H1 (cell line): Measurements from ENCODE around the gene TRAP1. TPM values are rescaled to one million over a fixed set of nuclear protein-coding genes. Genes with fewer than 3 reads are reported as not detected.

Experiments
- CTCF ChIA-PET: fragments of 300-600 bp; sonication (Branson Sonifier 250); formaldehyde crosslinking; loops from one replicate; lab custom pipeline; 2021; ENCODE audit not compliant: partially characterized antibody; lab: Charles Lee
- POLR2A ChIA-PET: fragments of 300-600 bp; sonication (Branson Sonifier 250); formaldehyde crosslinking; loops from one replicate; lab custom pipeline; 2021; ENCODE audit warnings: inconsistent platforms; ENCODE audit not compliant: partially characterized antibody; lab: Charles Lee
- DNase-seq, 2 experiments: peaks; one replicate each; pipeline versions ENCODE4 v3.0.0 to v3.0.0-alpha.2; 2010 to 2022; ENCODE audit warnings: low spot score in 2 of 2, low read depth in 1 of 2, mixed read lengths in 1 of 2
- FAIRE-seq: peaks from 2 replicates; lab custom pipeline; 2011; peaks lifted over from hg19 to GRCh38; lab: Jason Lieb, UNC
- H2AFZ ChIP-seq: 2 replicates; pipeline ENCODE4 v1.8.1; 2012; ENCODE audit warnings: low read length, inconsistent platforms
- H2AK5ac ChIP-seq: 2 replicates; pipeline ENCODE4 v1.6.1; 2013; ENCODE audit warnings: low read depth, low read length
- H2BK120ac ChIP-seq: replicated peaks from 2 replicates; pipeline ENCODE3; 2013; ENCODE audit warnings: low read depth, low read length, inconsistent platforms
- H2BK12ac ChIP-seq: 2 replicates; pipeline ENCODE4 v1.6.1; 2013; ENCODE audit warnings: low read depth, low read length
- H2BK15ac ChIP-seq: 2 replicates; pipeline ENCODE4 v1.6.1; 2013; ENCODE audit warnings: low read length
- H2BK20ac ChIP-seq: 2 replicates; pipeline ENCODE4 v1.6.1; 2013; ENCODE audit warnings: low read length
- H2BK5ac ChIP-seq: 2 replicates; pipeline ENCODE4 v1.6.1; 2013; ENCODE audit warnings: low read depth, low read length
- H3K14ac ChIP-seq: 2 replicates; pipeline ENCODE4 v1.6.1; 2013; ENCODE audit warnings: inconsistent platforms; ENCODE audit not compliant: insufficient read length
- H3K18ac ChIP-seq: 2 replicates; pipeline ENCODE4 v1.6.1; 2013; ENCODE audit warnings: low read length; ENCODE audit errors: extremely low read depth
- H3K23ac ChIP-seq: 2 replicates; pipeline ENCODE4 v1.6.1; 2013; ENCODE audit warnings: inconsistent platforms; ENCODE audit not compliant: insufficient read length
- H3K23me2 ChIP-seq: 2 replicates; pipeline ENCODE4 v1.6.1; 2013; ENCODE audit warnings: low read depth, low read length
- H3K27ac ChIP-seq: 2 replicates; pipeline ENCODE4 v1.6.1; 2011; ENCODE audit warnings: low read depth, low read length, inconsistent platforms
- H3K27me3 ChIP-seq, 4 experiments: replicated peaks in 1 of 4; 1 replicate in 1 of 4; 2 replicates in 3 of 4; pipeline versions ENCODE4 v1.6.1 to v1.8.1; 2011 to 2013; ENCODE audit warnings: low read length in 3 of 4, mild to moderate bottlenecking in 3 of 4, inconsistent platforms in 2 of 4, mixed read lengths in 2 of 4, moderate library complexity in 1 of 4; ENCODE audit not compliant: control insufficient read depth in 3 of 4, insufficient read depth in 3 of 4; ENCODE audit errors: extremely low read depth in 1 of 4
- H3K36me3 ChIP-seq, 4 experiments: 2 replicates each; pipeline versions ENCODE4 v1.6.1 to v1.8.1; 2011 to 2013; ENCODE audit warnings: mild to moderate bottlenecking in 4 of 4, low read length in 3 of 4, moderate library complexity in 2 of 4, control low read depth in 1 of 4, inconsistent platforms in 1 of 4; ENCODE audit not compliant: insufficient read depth in 4 of 4, control insufficient read depth in 2 of 4
- H3K4ac ChIP-seq: replicated peaks from 2 replicates; pipeline ENCODE3; 2013; ENCODE audit warnings: low read length, low read depth, mixed read lengths, inconsistent platforms; ENCODE audit not compliant: insufficient read length
- H3K4me1 ChIP-seq, 4 experiments: replicated peaks in 1 of 4; 1 replicate in 1 of 4; 2 replicates in 3 of 4; pipeline versions ENCODE4 v1.6.1 to v1.8.1; 2011 to 2013; ENCODE audit warnings: low read length in 3 of 4, inconsistent platforms in 2 of 4, mixed read lengths in 1 of 4; ENCODE audit not compliant: insufficient read depth in 4 of 4, control insufficient read depth in 3 of 4
- H3K4me2 ChIP-seq, 2 experiments: 2 replicates each; pipeline versions ENCODE4 v1.6.1 to v1.8.1; 2011 to 2013; ENCODE audit warnings: low read depth in 2 of 2, low read length in 2 of 2, control low read depth in 1 of 2, inconsistent platforms in 1 of 2, mild to moderate bottlenecking in 1 of 2; ENCODE audit not compliant: insufficient read depth in 1 of 2
- H3K4me3 ChIP-seq, 4 experiments: fragments of 200-600, 300-600 bp in 1 of 4; sonication (generic), shearing (Covaris generic), sonication (Bioruptor Twin) in 1 of 4; 2 replicates each; pipeline versions ENCODE4 v1.5.1 to v1.8.1; 2011 to 2016; ENCODE audit warnings: low read length in 4 of 4, low read depth in 3 of 4, control low read depth in 2 of 4, inconsistent platforms in 2 of 4, mild to moderate bottlenecking in 2 of 4, mixed read lengths in 1 of 4, moderate library complexity in 1 of 4; ENCODE audit not compliant: insufficient read depth in 2 of 4; ENCODE audit errors: extremely low read depth in 1 of 4
- H3K56ac ChIP-seq: replicated peaks from 2 replicates; pipeline ENCODE3; 2013; ENCODE audit warnings: low read depth, mild to moderate bottlenecking, mixed read lengths, low read length, inconsistent platforms; ENCODE audit not compliant: insufficient read length
- H3K79me1 ChIP-seq: 2 replicates; pipeline ENCODE4 v1.6.1; 2013; ENCODE audit warnings: low read depth, low read length, control low read depth
- H3K79me2 ChIP-seq, 2 experiments: 2 replicates each; pipeline versions ENCODE4 v1.6.1 to v1.8.1; 2012 to 2013; ENCODE audit warnings: low read length in 2 of 2, mild to moderate bottlenecking in 2 of 2, inconsistent platforms in 1 of 2; ENCODE audit not compliant: insufficient read depth in 2 of 2, control insufficient read depth in 1 of 2
- H3K9ac ChIP-seq, 4 experiments: replicated peaks in 1 of 4; 1 replicate in 1 of 4; 2 replicates in 3 of 4; pipeline versions ENCODE4 v1.6.1 to v1.8.1; 2011 to 2013; ENCODE audit warnings: low read depth in 3 of 4, low read length in 3 of 4, control low read depth in 2 of 4, mild to moderate bottlenecking in 2 of 4, moderate library complexity in 2 of 4, inconsistent platforms in 1 of 4; ENCODE audit errors: extremely low read depth in 1 of 4
- H3K9me3 ChIP-seq, 2 experiments: 2 replicates each; pipeline versions ENCODE4 v1.6.1 to v1.8.1; 2012 to 2013; ENCODE audit warnings: mild to moderate bottlenecking in 2 of 2, moderate library complexity in 2 of 2, control low read depth in 1 of 2, inconsistent platforms in 1 of 2, low read depth in 1 of 2, low read length in 1 of 2, mixed read lengths in 1 of 2; ENCODE audit not compliant: insufficient read depth in 2 of 2
- H4K20me1 ChIP-seq, 2 experiments: replicated peaks in 1 of 2; 2 replicates each; pipeline versions ENCODE3 to v1.8.1; 2011 to 2013; ENCODE audit warnings: inconsistent platforms in 2 of 2, low read length in 2 of 2, mild to moderate bottlenecking in 1 of 2; ENCODE audit not compliant: insufficient read depth in 2 of 2, control insufficient read depth in 1 of 2
- H4K5ac ChIP-seq: 2 replicates; pipeline ENCODE4 v1.6.1; 2013; ENCODE audit warnings: low read length, low read depth, mixed read lengths, inconsistent platforms; ENCODE audit not compliant: insufficient read length
- H4K8ac ChIP-seq: 2 replicates; pipeline ENCODE4 v1.8.0; 2013; ENCODE audit warnings: mild to moderate bottlenecking, moderate library complexity, low read length, inconsistent platforms; ENCODE audit not compliant: insufficient read depth; ENCODE audit errors: extremely low read depth
- H4K91ac ChIP-seq: replicated peaks from 2 replicates; pipeline ENCODE3; 2013; ENCODE audit warnings: low read length, mixed read lengths, inconsistent platforms; ENCODE audit not compliant: insufficient read length
- CBX8 ChIP-seq: fragments of 300-800, 300-1000 bp; sonication (generic); IDR thresholded peaks from 2 replicates; pipeline ENCODE4 v1.7.1; 2016; ENCODE audit warnings: low read depth, low read length, borderline replicate concordance
- EZH2 ChIP-seq: fragments of 200-600 bp; sonication (generic); IDR thresholded peaks from 2 replicates; pipeline ENCODE4 v1.7.1; 2012; ENCODE audit warnings: low read depth, mild to moderate bottlenecking, moderate library complexity, low read length, inconsistent platforms; ENCODE audit not compliant: severe bottlenecking
- HDAC6 ChIP-seq: IDR thresholded peaks from one replicate; pipeline ENCODE4 v1.7.1; 2012; ENCODE audit warnings: low read depth, mild to moderate bottlenecking, inconsistent platforms, low read length, moderate library complexity
- KDM1A ChIP-seq: fragments of 200-600, 300-600 bp; sonication (generic); IDR thresholded peaks from 2 replicates; pipeline ENCODE4 v1.7.1; 2016; ENCODE audit warnings: mild to moderate bottlenecking, low read length, borderline replicate concordance
- NANOG ChIP-seq: IDR thresholded peaks from 2 replicates; pipeline ENCODE4 v1.6.1; 2011; ENCODE audit warnings: low read length, low read depth, mild to moderate bottlenecking, inconsistent platforms; ENCODE audit not compliant: insufficient read depth, poor library complexity, severe bottlenecking
- NRF1 ChIP-seq: IDR thresholded peaks from 2 replicates; pipeline ENCODE4 v1.6.1; 2011; ENCODE audit warnings: mild to moderate bottlenecking, low read depth, low read length, improper control_type of control experiment
- PHF8 ChIP-seq: fragments of 200-600 bp; sonication (generic); conservative IDR thresholded peaks from 2 replicates; pipeline ENCODE4 v1.7.1; 2012; ENCODE audit warnings: low read depth, mild to moderate bottlenecking, inconsistent platforms, low read length, moderate library complexity
- RFX5 ChIP-seq: IDR thresholded peaks from 2 replicates; pipeline ENCODE4 v1.6.1; 2011; ENCODE audit warnings: low read depth, low read length, improper control_type of control experiment, borderline replicate concordance
- TAF1 ChIP-seq: IDR thresholded peaks from 2 replicates; pipeline ENCODE4 v1.6.1; 2011; ENCODE audit warnings: mild to moderate bottlenecking, low read depth, low read length
- TBP ChIP-seq: IDR thresholded peaks from 2 replicates; pipeline ENCODE4 v1.6.1; 2011; ENCODE audit warnings: low read depth, low read length, improper control_type of control experiment
- TCF12 ChIP-seq: IDR thresholded peaks from 2 replicates; pipeline ENCODE4 v1.6.1; 2011; ENCODE audit warnings: low read depth, mild to moderate bottlenecking, low read length
- ZNF274 ChIP-seq: IDR thresholded peaks from 2 replicates; pipeline ENCODE4 v1.7.0; 2012; ENCODE audit warnings: low read length, borderline replicate concordance; ENCODE audit errors: extremely low read depth
- WGBS, 2 experiments: shearing (Covaris generic) in 1 of 2; methylation state at CpG; one replicate each; pipeline versions ENCODE4 v1.1.6 to v1.1.7; 2013 to 2015; ENCODE audit warnings: low lambda C conversion rate in 2 of 2, mixed read lengths in 2 of 2, inconsistent platforms in 1 of 2, low coverage in 1 of 2, missing lambda C conversion rate in 1 of 2; ENCODE audit not compliant: insufficient replicate concordance in 2 of 2, insufficient coverage in 1 of 2, insufficient read length in 1 of 2; ENCODE audit errors: extremely low coverage in 1 of 2, missing lambda C conversion rate in 1 of 2; 5-methylcytosine and 5-hydroxymethylcytosine counted together
- polyA plus RNA-seq, 7 experiments: library from polyadenylated mRNA; depleted of rRNA in 3 of 7; stranded (reverse) in 5 of 7; unstranded in 2 of 7; fragments of >200 nt in 5 of 7; fragments of 200-250 nt in 2 of 7; gene quantifications; 1 replicate in 5 of 7; 2 replicates in 1 of 7; 4 replicates in 1 of 7; pipeline versions ENCODE4 v1.2.1 to v1.2.3, GENCODE V29; 2011 to 2013; ENCODE audit warnings: missing spikeins in 2 of 7, mixed read lengths in 2 of 7
- total RNA-seq: library from RNA; stranded (reverse); fragmentation: NEBNext Ultra II Directional; extraction: Animal tissue kit (Norgen Biotek cat#: 25700); gene quantifications from 2 replicates; pipeline ENCODE4 v1.2.1, GENCODE V29; 2021
- TF ChIP-seq, protein P1 (sequence below): IDR thresholded peaks from 2 replicates; pipeline ENCODE4 v1.6.1; 2012; ENCODE audit warnings: inconsistent platforms

Gene TRAP1
- total and polyA plus RNA-seq, 2 of the 8 experiments (the other 6 are each of a cell fraction or from before 2014, with no cell fraction given) = 215 to 283 TPM

DNA sequence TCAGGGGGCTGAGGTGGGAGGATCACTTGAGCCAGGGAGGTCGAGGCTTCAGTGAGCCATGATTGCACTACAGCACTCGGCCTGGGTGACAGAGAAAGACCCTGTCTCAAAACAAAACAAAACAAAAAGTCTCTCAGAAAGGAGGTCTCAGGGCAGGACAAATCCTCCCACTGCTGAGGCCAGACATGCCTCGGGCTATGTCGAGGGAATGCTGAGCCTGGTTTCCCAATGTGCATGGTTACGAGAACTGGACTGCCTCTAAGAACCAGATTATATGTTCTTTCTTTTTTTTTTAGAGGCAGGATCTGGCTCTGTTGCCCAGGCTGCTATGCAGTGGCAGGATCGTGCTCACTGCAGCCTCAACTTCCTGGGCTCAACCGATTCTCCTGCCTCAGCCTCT, 27.6 kb downstream of the TRAP1 start:
- H4K5ac ChIP-seq = no peak overlapping the region
- no peak overlapping the region for H3K4me2 ChIP-seq
- H3K9me3 ChIP-seq = no peaks in the 10 kb centered on the region
- H2AK5ac ChIP-seq = no peak overlapping the region
- H2BK5ac ChIP-seq = no peak overlapping the region
- H3K23ac ChIP-seq = no peak overlapping the region
- H3K36me3 ChIP-seq = peaks cover 23 to 45% (median 35%) of the 10 kb centered on the region in 4 experiments
- no peak overlapping the region for H3K18ac ChIP-seq
- no peaks in the 10 kb centered on the region for H3K27me3 ChIP-seq
- no peak overlapping the region for H2BK15ac ChIP-seq
- H4K8ac ChIP-seq = peak overlapping the region; percentile 48; the same call in 1 of the 2 replicates
- H2AFZ ChIP-seq = no peak overlapping the region
- H2BK12ac ChIP-seq = no peak overlapping the region
- H3K27ac ChIP-seq = no peak overlapping the region
- no peak for FAIRE-seq
- WGBS, 2 experiments = 93% methylated on average over 7 of the region's 7 CpGs; no CpG with 5 or more reads in 1 of the 2 experiments
- no peaks in the 10 kb centered on the region for H3K4me1 ChIP-seq
- CTCF ChIA-PET = interaction anchor here (1.2 to 3.4 kb wide), 13 partner anchors 8 to 142 kb away, joined by 3 to 28 read pairs (median 5); no protein-coding TSS in a partner anchor
- DNase-seq = no peak
- H3K9ac ChIP-seq = no peak overlapping the region
- H3K56ac ChIP-seq = no peak overlapping the region
- H2BK20ac ChIP-seq = no peak overlapping the region
- H4K20me1 ChIP-seq = peaks cover 9 to 11% of the 10 kb centered on the region in 2 experiments
- no peak overlapping the region for H4K91ac ChIP-seq
- no peaks in the 10 kb centered on the region for H3K23me2 ChIP-seq
- H3K79me2 ChIP-seq = peaks cover 0 to 10% of the 10 kb centered on the region in 2 experiments; a peak in 3 of 4 replicates
- no peak overlapping the region for H3K14ac ChIP-seq
- POLR2A ChIA-PET = interaction anchor here (2.0 kb wide), 1 partner anchor 27 kb away, joined by 5 read pairs; the partner anchor contains the start of gene TRAP1
- no peak overlapping the region for H2BK120ac ChIP-seq
- H3K4ac ChIP-seq = no peak overlapping the region
- no peak overlapping the region for H3K4me3 ChIP-seq
- peaks cover 2% of the 10 kb centered on the region; the same call in 1 of the 2 replicates for H3K79me1 ChIP-seq
- TF ChIP-seq TBP = no peak
- TF ChIP-seq TCF12 = no peak
- TF ChIP-seq NANOG = no peak
- no peak for TF ChIP-seq PHF8
- TF ChIP-seq ZNF274 = no peak
- TF ChIP-seq RFX5 = no peak
- no peak for TF ChIP-seq EZH2
- no peak for TF ChIP-seq NRF1
- no peak for TF ChIP-seq HDAC6
- TF ChIP-seq CBX8 = no peak
- TF ChIP-seq TAF1 = no peak
- TF ChIP-seq, protein P1, sequence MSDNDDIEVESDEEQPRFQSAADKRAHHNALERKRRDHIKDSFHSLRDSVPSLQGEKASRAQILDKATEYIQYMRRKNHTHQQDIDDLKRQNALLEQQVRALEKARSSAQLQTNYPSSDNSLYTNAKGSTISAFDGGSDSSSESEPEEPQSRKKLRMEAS = no peak
- no peak for TF ChIP-seq KDM1A
